SJSA1 (cell line): ENCODE results near the gene MIPEP. TPM values are rescaled to one million over a fixed set of nuclear protein-coding genes. Genes with fewer than 3 reads are reported as not detected.
"Not testable (repeated sequence)": the region's sequence is repeated elsewhere in the genome, so short reads cannot be mapped to it uniquely, and the experiment has no call there.

Experiments used
- DNase-seq, 2 experiments: peaks; one replicate each; pipeline ENCODE4 v3.0.0-alpha.2; 2015 to 2020; ENCODE audit warnings: low spot score in 2 of 2, low read depth in 1 of 2
- H3K27ac ChIP-seq: fragments of 250-450 bp; sonication (Bioruptor Pico); 2 replicates; pipeline ENCODE4 v1.5.1; 2020; ENCODE audit warnings: mild to moderate bottlenecking, moderate library complexity
- H3K27me3 ChIP-seq: fragments of 250-450 bp; sonication (Bioruptor Pico); replicated peaks from 2 replicates; pipeline ENCODE4 v1.5.1; 2020; ENCODE audit warnings: mild to moderate bottlenecking, moderate library complexity
- H3K36me3 ChIP-seq: fragments of 250-450 bp; sonication (Bioruptor Pico); 2 replicates; pipeline ENCODE4 v1.5.1; 2020; ENCODE audit warnings: mild to moderate bottlenecking
- H3K4me1 ChIP-seq: fragments of 250-450 bp; sonication (Bioruptor Pico); replicated peaks from 2 replicates; pipeline ENCODE4 v1.6.1; 2021; ENCODE audit warnings: mild to moderate bottlenecking
- H3K4me3 ChIP-seq: fragments of 250-450 bp; sonication (Bioruptor Pico); 2 replicates; pipeline ENCODE4 v1.5.1; 2020; ENCODE audit warnings: mild to moderate bottlenecking
- H3K9me3 ChIP-seq: fragments of 250-450 bp; sonication (Bioruptor Pico); replicated peaks from 2 replicates; pipeline ENCODE4 v1.5.1; 2020; ENCODE audit warnings: mild to moderate bottlenecking
- total RNA-seq: library from RNA; depleted of rRNA; stranded (reverse); fragments of >200 nt; shearing (Covaris generic); gene quantifications from 2 replicates; pipeline ENCODE4 v1.2.3, GENCODE V29; 2014

Gene MIPEP
- total RNA-seq, 1 experiment from 2014 or later: 6.1 TPM

- H3K9me3 ChIP-seq, H3K4me1 ChIP-seq, H3K36me3 ChIP-seq, H3K4me3 ChIP-seq, H3K27me3 ChIP-seq, H3K27ac ChIP-seq, DNase-seq: not testable (repeated sequence)
Measured at GRCh38 chr13:23761760-23762159, 127.4 kb downstream of the MIPEP start.

GRCh38 chr13:23760000-23760399 lies 129.2 kb downstream of the MIPEP start:
- Histone ChIP-seq H3K4me1 (no peaks in the 10 kb centered on the region), H3K9me3 (no peaks in the 10 kb centered on the region), H3K4me3 (no peak overlapping the region), H3K27me3 (no peaks in the 10 kb centered on the region), H3K27ac (no peak overlapping the region), H3K36me3 (no peaks in the 10 kb centered on the region)
- DNase-seq: no peak

- no peak overlapping the region for H3K4me3 ChIP-seq
- no peaks in the 10 kb centered on the region for H3K9me3 ChIP-seq
- no peaks in the 10 kb centered on the region for H3K36me3 ChIP-seq
- no peaks in the 10 kb centered on the region; the same call in 1 of the 2 replicates for H3K4me1 ChIP-seq
- no peaks in the 10 kb centered on the region for H3K27me3 ChIP-seq
- DNase-seq: no peak
- no peak overlapping the region for H3K27ac ChIP-seq
Measured at GRCh38 chr13:23758798-23759527, 130.2 kb downstream of the MIPEP start.

- H3K9me3 ChIP-seq: no peaks in the 10 kb centered on the region
Measured at GRCh38 chr13:23754997-23755396, 134.2 kb downstream of the MIPEP start.

GRCh38 chr13:23754506-23754905 lies 134.7 kb downstream of the MIPEP start:
- Histone ChIP-seq H3K27me3 (no peaks in the 10 kb centered on the region), H3K36me3 (no peaks in the 10 kb centered on the region), H3K4me1 (peaks cover 26% of the 10 kb centered on the region), H3K9me3 (no peaks in the 10 kb centered on the region), H3K27ac (no peak overlapping the region), H3K4me3 (no peak overlapping the region)
- no peak for DNase-seq

More at GRCh38 chr13:23754997-23755396, 134.2 kb downstream of the MIPEP start:
- no peaks in the 10 kb centered on the region for H3K27me3 ChIP-seq
- peaks cover 26% of the 10 kb centered on the region for H3K4me1 ChIP-seq
- H3K27ac ChIP-seq: no peak overlapping the region
- DNase-seq: no peak
- no peaks in the 10 kb centered on the region for H3K36me3 ChIP-seq
- H3K4me3 ChIP-seq: no peak overlapping the region

- peak in 1 of 2 experiments; percentile 30 for DNase-seq
- Histone ChIP-seq H3K4me3 (no peak overlapping the region), H3K27ac (peak overlapping the region; percentile 28; the same call in 1 of the 2 replicates), H3K27me3 (no peaks in the 10 kb centered on the region), H3K9me3 (no peaks in the 10 kb centered on the region), H3K4me1 (peaks cover 26% of the 10 kb centered on the region), H3K36me3 (no peaks in the 10 kb centered on the region)
Measured at GRCh38 chr13:23753458-23753857, 135.7 kb downstream of the MIPEP start.

GRCh38 chr13:23752111-23753001 lies 136.8 kb downstream of the MIPEP start:
- Histone ChIP-seq H3K27me3 (no peaks in the 10 kb centered on the region), H3K4me1 (peaks cover 30% of the 10 kb centered on the region), H3K4me3 (no peak overlapping the region), H3K36me3 (no peaks in the 10 kb centered on the region), H3K27ac (no peak overlapping the region), H3K9me3 (no peaks in the 10 kb centered on the region)
- no peak for DNase-seq

- H3K4me1 ChIP-seq: peaks cover 30% of the 10 kb centered on the region
- H3K27me3 ChIP-seq: no peaks in the 10 kb centered on the region
- no peak overlapping the region for H3K27ac ChIP-seq
- H3K9me3 ChIP-seq: no peaks in the 10 kb centered on the region
- H3K36me3 ChIP-seq: no peaks in the 10 kb centered on the region
- H3K4me3 ChIP-seq: no peak overlapping the region
- no peak for DNase-seq
Measured at GRCh38 chr13:23751195-23751594, 138.0 kb downstream of the MIPEP start.

GRCh38 chr13:23750383-23751121 lies 138.6 kb downstream of the MIPEP start:
- DNase-seq: no peak
- Histone ChIP-seq H3K36me3 (no peaks in the 10 kb centered on the region), H3K9me3 (no peaks in the 10 kb centered on the region), H3K27me3 (no peaks in the 10 kb centered on the region), H3K27ac (no peak overlapping the region), H3K4me3 (no peak overlapping the region), H3K4me1 (peaks cover 30% of the 10 kb centered on the region)

GRCh38 chr13:23749288-23749873 lies 139.8 kb downstream of the MIPEP start:
- no peaks in the 10 kb centered on the region for H3K9me3 ChIP-seq
- H3K4me1 ChIP-seq: peaks cover 30% of the 10 kb centered on the region
- no peak overlapping the region for H3K27ac ChIP-seq
- no peaks in the 10 kb centered on the region for H3K36me3 ChIP-seq
- no peak for DNase-seq
- no peaks in the 10 kb centered on the region for H3K27me3 ChIP-seq
- H3K4me3 ChIP-seq: no peak overlapping the region

- Histone ChIP-seq H3K36me3 (no peaks in the 10 kb centered on the region), H3K9me3 (no peaks in the 10 kb centered on the region), H3K27ac (no peak overlapping the region), H3K27me3 (no peaks in the 10 kb centered on the region), H3K4me1 (peaks cover 25% of the 10 kb centered on the region), H3K4me3 (no peak overlapping the region)
- no peak for DNase-seq
Measured at GRCh38 chr13:23748109-23748990, 140.8 kb downstream of the MIPEP start.

GRCh38 chr13:23746141-23746540 lies 143.1 kb downstream of the MIPEP start:
- not testable (repeated sequence) for H3K9me3 ChIP-seq, DNase-seq, H3K27ac ChIP-seq, H3K4me1 ChIP-seq, H3K36me3 ChIP-seq, H3K4me3 ChIP-seq, H3K27me3 ChIP-seq

- H3K4me1 ChIP-seq: 0 out of 2 replicates have a peak, but pooled peaks cover 4% of the 10 kb centered on the region
- DNase-seq: no peak
- H3K4me3 ChIP-seq: no peak overlapping the region
- no peak overlapping the region for H3K27ac ChIP-seq
- H3K9me3 ChIP-seq: no peaks in the 10 kb centered on the region
- no peaks in the 10 kb centered on the region for H3K36me3 ChIP-seq
- no peaks in the 10 kb centered on the region for H3K27me3 ChIP-seq
Measured at GRCh38 chr13:23744315-23744714, 144.9 kb downstream of the MIPEP start.
